Measurements from ENCODE around the gene ASF1B.

DNA sequence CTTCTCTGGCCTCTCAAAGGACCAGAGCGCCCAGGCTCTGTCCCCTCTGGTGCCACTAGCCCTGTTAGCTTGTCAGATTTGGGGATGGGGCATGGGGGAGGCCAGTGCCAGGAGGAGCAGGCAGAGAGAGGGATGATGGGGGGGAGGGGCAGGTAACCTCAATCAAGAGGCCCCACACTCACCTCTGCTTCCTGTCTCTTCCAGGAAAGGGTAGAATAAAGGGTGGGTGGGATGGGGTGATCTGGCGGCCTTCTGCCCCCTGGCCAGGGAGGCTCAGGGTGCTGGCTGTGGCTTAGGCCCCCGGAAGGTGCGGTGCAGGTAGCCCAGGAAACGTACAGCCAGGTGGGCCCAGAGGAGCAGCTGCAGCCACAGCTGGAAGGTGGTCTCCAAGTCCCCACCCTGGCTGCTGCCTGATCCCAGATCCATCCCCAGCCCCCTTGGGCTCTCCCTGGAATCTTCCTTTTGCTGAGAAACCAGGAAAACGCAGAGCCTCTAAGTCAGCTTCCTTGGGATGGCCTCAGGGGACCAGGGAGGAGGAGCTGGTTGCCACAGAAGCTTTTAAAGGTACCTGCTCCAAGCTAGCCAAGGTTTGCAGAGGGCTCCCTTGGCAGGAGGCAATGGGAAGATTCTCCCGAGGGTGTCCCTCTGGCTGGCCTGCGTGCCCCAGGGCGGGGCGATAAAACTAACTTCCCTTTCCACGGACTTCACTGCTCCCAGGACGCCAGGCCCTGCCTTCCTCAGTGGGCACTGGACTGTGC, 24.2 kb downstream of the ASF1B start:
- TF ChIP-seq, protein P1, sequence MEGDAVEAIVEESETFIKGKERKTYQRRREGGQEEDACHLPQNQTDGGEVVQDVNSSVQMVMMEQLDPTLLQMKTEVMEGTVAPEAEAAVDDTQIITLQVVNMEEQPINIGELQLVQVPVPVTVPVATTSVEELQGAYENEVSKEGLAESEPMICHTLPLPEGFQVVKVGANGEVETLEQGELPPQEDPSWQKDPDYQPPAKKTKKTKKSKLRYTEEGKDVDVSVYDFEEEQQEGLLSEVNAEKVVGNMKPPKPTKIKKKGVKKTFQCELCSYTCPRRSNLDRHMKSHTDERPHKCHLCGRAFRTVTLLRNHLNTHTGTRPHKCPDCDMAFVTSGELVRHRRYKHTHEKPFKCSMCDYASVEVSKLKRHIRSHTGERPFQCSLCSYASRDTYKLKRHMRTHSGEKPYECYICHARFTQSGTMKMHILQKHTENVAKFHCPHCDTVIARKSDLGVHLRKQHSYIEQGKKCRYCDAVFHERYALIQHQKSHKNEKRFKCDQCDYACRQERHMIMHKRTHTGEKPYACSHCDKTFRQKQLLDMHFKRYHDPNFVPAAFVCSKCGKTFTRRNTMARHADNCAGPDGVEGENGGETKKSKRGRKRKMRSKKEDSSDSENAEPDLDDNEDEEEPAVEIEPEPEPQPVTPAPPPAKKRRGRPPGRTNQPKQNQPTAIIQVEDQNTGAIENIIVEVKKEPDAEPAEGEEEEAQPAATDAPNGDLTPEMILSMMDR (IDR thresholded peaks at IDR 0.05) = no peak
- no peak for TF ChIP-seq EZH2 (IDR thresholded peaks at IDR 0.05; ENCODE audit: borderline replicate concordance, insufficient read depth, low read depth, low read length, poor library complexity, severe bottlenecking)
